ENCODE results near the gene RNF39.
A peak's percentile ranks its signal among the peaks of the same experiment; 100 is the strongest.

RNF39 gene

GRCh38 chr6:30073489-30074235, 1.9 kb downstream of the RNF39 start:
- TF ChIP-seq CTCF (conservative IDR thresholded peaks at IDR 0.05; ENCODE audit: low read depth, low read length), result no peak
- H3K4me3 ChIP-seq (ENCODE audit: low read depth, low read length), result no peak overlapping the region
- no peak for DNase-seq (ENCODE audit: low read depth)

DNA sequence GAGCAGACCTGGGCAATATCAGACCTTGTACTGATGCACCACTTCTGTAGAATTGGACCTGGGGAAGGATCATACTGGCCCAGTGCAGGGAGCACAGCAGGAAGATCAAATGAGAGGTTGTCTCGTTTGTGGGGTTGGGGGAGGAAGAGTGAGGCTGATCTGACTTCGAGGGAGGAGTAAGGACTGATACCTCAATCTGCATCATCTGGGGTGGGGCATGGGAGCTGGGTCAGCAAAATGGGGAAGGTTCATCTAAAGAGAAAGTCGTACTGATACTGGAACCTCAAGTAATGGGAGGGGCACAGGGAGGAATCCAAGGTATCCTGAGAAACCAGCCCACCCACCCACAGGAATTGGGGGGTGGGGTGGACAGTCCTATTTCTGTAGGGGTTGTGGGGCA, 3.7 kb downstream of the RNF39 start:
- DNase-seq (ENCODE audit: low read depth), result no peak
- no peak overlapping the region for H3K4me3 ChIP-seq (ENCODE audit: low read depth, low read length)
- no peak for TF ChIP-seq CTCF (conservative IDR thresholded peaks at IDR 0.05; ENCODE audit: low read depth, low read length)

DNA sequence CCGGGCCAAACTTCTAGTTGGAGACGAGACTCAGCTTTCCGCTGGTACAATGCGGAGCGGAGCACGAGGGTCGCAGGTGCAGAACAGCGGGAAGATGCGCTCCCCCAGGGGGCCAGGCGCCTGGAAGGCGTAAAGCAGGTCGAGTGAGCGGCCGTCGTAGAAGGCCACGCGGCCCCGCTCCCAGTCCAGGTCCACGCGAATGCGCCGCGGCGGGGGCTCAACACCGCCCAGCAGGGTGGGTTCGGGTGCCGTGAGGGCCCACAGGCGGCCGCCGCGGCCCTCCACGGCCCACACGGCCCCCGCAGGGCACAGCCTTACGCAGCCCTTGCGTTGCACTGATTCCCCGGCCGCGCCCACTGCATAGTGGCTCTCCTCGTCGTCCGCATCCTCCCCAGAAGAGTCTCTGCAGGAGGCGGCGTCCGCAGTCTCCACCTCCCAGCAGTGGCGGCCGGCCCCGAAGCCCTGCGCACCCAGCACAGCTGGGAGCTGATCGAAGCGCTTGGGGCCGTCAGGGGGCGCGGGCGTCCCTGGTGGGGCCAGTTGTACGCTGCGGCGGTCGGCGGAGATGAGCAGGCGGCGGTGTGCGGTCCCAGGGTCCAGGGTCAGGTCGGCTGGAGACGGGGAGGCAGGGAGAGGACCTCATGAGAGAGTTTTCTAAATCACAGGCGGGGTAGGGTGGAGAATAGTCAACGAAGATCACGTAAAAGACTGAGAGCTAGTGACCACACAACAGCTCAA, 4.3 kb downstream of the RNF39 start:
- TF ChIP-seq CTCF (conservative IDR thresholded peaks at IDR 0.05; ENCODE audit: low read depth, low read length), result peak; percentile 31
- DNase-seq (ENCODE audit: low read depth), result peak; percentile 54
- H3K4me3 ChIP-seq (ENCODE audit: low read depth, low read length), result peak overlapping the region; percentile 36

DNA sequence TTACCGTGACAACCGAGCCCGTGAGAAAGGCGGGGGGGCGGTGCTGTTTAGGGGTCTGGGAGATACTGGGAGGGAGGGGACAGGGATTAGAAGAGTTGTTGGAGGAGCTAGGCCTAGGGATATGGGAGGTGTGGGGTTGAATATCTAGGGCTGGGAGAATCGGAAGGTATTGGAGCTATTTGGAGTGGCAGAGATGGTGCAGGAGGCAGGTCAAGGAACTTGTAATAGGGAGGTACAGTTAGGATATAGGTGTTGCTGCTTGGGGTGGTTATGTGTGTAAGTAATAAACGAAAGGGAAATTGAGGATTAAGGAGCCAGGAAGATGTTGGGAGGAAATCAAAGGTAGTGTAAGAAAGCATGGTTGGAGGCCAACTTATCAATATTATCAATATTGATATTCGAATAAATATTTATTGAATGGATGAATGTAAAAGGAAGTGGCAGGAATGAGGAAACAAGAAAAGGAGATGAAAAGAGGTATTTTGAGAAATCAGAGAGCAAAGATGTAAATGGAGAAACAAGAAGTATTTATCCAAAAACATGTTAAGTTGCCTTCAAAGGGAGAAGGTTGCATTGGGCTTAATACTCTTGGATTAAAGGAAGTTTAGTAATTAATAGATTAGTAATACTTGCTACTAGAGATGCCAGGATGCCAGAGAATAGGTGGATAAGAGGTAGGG, 8.0 kb downstream of the RNF39 start:
- no peak for TF ChIP-seq CTCF (conservative IDR thresholded peaks at IDR 0.05; ENCODE audit: low read depth, low read length)
- H3K4me3 ChIP-seq (ENCODE audit: low read depth, low read length), result peak overlapping the region; percentile 75
- no peak for DNase-seq (ENCODE audit: low read depth)

DNA sequence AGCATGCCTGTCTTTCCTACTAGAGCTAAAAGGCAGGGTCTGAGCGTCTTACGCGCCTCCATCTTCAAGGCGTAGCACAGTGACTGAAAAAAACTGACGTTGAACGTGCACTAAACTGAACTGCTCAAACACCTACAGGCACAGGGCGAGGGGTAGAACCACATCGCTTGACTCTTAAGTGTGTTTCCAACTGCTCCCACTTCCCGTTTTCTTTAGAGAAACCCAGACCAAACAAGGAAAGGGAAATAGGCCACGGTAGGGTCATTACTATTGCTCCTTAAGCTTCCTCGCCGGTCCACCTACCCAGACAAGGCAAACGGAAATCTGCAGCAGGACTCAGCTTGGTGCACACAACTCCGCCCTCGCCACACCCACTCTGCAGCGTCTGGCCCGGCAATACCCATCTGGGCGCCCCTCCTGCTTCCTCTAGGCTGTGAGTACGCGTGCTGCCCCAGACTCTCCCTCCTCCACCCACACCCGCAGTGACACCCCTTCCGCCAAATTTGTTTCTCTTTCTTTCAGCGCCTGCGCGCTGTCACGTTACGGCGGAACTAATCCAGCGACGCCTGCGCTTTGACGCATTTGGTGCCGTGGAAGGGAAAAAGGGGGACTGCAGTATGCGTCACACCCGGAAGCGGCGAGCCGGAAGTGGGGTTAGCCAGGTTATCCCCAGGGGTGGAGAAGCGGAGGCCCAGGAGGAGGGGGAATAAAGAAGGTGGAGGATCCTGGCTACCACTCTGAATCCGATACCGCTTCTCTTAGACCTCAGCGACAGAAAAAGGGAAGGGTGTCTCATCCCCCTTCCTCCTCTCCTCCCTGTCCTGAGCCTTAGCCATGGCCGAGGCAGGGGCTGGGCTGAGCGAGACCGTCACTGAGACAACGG, 8.8 kb downstream of the RNF39 start, which contains the start of gene PPP1R11:
Gene PPP1R11, plus strand, starts transcription at position 622 of the 883 bp plus-strand sequence. Its CDS starts 213 bp downstream, at position 835.
- H3K4me3 ChIP-seq (ENCODE audit: low read depth, low read length), result peak within 1 kb of the TSS; percentile 75
- no peak for TF ChIP-seq CTCF (conservative IDR thresholded peaks at IDR 0.05; ENCODE audit: low read depth, low read length)
- peak; percentile 99 for DNase-seq (ENCODE audit: low read depth)

DNA sequence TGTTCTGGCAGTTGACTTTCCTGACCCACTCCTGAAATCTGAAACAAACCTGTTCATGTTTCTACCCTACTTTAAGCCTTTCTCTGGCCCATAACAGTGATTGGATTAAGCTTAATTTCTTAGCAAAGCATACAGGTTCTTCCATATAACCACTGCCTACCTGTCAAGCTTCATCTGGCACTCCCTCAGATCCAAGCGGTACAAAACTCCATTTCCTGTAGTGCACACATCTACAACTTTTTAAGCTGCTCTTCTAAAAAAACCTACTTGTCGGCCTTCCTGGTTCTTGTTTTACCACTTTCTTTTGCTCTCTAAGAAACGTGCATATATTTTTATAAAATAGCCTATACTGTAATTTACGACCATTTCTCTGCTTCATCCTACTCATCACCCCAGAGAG, 9.5 kb downstream of the RNF39 start:
- H3K4me3 ChIP-seq (ENCODE audit: low read depth, low read length), result peak overlapping the region; percentile 75
- no peak for TF ChIP-seq CTCF (conservative IDR thresholded peaks at IDR 0.05; ENCODE audit: low read depth, low read length)
- no peak for DNase-seq (ENCODE audit: low read depth)

Measured in choroid plexus epithelial cell (primary cell).